ENCODE data around the gene SAMSN1. TPM values are rescaled to one million over a fixed set of nuclear protein-coding genes. Genes with fewer than 3 reads are reported as not detected.
A peak's percentile ranks its signal among the peaks of the same experiment; 100 is the strongest.

SAMSN1 gene
- total and polyA plus RNA-seq, 5 donors from 2014 or later, result 44.8 to 112 (median 51.5) TPM

DNA sequence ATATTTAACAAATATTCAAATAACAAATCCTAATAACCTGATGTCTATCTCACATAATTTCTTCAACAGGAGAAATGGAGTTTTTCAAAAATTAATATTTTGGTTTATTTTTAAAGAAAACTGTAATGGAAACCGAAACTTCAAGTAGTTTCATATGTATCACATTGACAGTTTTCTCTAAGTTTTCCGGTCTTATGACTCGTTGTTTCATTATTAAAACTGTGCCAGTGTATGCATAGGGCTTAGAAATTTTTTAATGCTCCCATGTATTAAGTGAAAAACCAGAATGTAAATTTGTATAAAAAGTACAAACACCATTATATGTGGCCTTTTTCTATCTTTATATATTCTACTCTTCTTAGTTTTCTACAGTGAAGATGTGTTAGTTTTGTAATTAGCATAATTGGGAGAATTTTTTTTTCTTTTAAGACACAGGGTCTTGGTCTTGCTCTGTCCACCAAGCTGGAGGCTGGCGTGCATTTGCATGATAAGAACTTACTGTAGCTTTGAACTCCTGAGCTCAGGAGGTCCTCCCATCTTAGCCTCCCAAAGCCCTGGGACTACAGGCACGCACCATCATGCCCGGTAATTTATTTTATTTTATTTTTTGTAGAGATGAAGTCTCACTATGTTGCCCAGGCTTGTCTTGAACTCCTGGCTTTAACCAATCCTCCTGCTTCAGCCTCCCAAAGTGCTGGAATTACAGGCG lies 43.9 kb upstream of the SAMSN1 start:
- peaks cover 34% of the 10 kb centered on the region for H3K4me1 ChIP-seq (ENCODE audit: control insufficient read depth, insufficient read depth, low read length, poor library complexity, severe bottlenecking)
- H3K4me3 Mint-ChIP-seq, result peak overlapping the region; percentile 16 to 91 (median 76)
- no peaks in the 10 kb centered on the region for H3K27me3 ChIP-seq (ENCODE audit: control insufficient read depth, insufficient read depth, low read length)
- peak overlapping the region; percentile 78 for H3K4me3 ChIP-seq (ENCODE audit: low read depth, low read length)
- peak overlapping the region; percentile 67 for H3K27ac ChIP-seq (ENCODE audit: insufficient read depth, low read length, poor library complexity, severe bottlenecking)
- peaks cover 21 to 49% (median 36%) of the 10 kb centered on the region in 4 donors for H3K4me1 Mint-ChIP-seq
- H3K27ac Mint-ChIP-seq, result peak overlapping the region; percentile 75 to 96 (median 89)
- no peaks in the 10 kb centered on the region for H3K36me3 ChIP-seq (ENCODE audit: control insufficient read depth, insufficient read depth, low read length)
- H3K9me3 ChIP-seq (ENCODE audit: control insufficient read depth in 2 of 2, low read length in 2 of 2), result no peaks in the 10 kb centered on the region
- ATAC-seq (ENCODE audit: low read depth in 2 of 2), result peak; percentile 52 to 82
- H3K36me3 Mint-ChIP-seq, result no peaks in the 10 kb centered on the region
- H3K9me3 Mint-ChIP-seq, result peaks cover 0 to 8% (median 5%) of the 10 kb centered on the region in 7 donors
- DNase-seq, result peak in 2 of 3 donors; percentile 50 to 78
- no peaks in the 10 kb centered on the region for H3K27me3 Mint-ChIP-seq

- Histone ChIP-seq H3K9me3 (ENCODE audit: control insufficient read depth in 2 of 2, low read length in 2 of 2) (no peaks in the 10 kb centered on the region), H3K27ac (ENCODE audit: insufficient read depth, low read length, poor library complexity, severe bottlenecking) (no peak overlapping the region), H3K27me3 (ENCODE audit: control insufficient read depth, insufficient read depth, low read length) (no peaks in the 10 kb centered on the region), H3K36me3 (ENCODE audit: control insufficient read depth, insufficient read depth, low read length) (no peaks in the 10 kb centered on the region), H3K4me3 (ENCODE audit: low read depth, low read length) (no peak overlapping the region), H3K4me1 (ENCODE audit: control insufficient read depth, insufficient read depth, low read length, poor library complexity, severe bottlenecking) (peaks cover 30% of the 10 kb centered on the region)
- DNase-seq (no peak), ATAC-seq (ENCODE audit: low read depth in 2 of 2) (no peak)
- Mint-ChIP-seq H3K36me3 (no peaks in the 10 kb centered on the region), H3K27me3 (no peaks in the 10 kb centered on the region), H3K9me3 (peaks cover 0 to 6% (median 1%) of the 10 kb centered on the region in 7 donors), H3K4me3 (no peak overlapping the region), H3K27ac (peak overlapping the region in 1 of 3 donors; percentile 84), H3K4me1 (peaks cover 20 to 57% (median 38%) of the 10 kb centered on the region in 4 donors)
Measured at GRCh38 chr21:14587266-14587665, 41.2 kb upstream of the SAMSN1 start.

GRCh38 chr21:14585122-14585521 lies 39.0 kb upstream of the SAMSN1 start:
- Histone ChIP-seq H3K9me3 (ENCODE audit: control insufficient read depth in 2 of 2, low read length in 2 of 2) (no peaks in the 10 kb centered on the region), H3K36me3 (ENCODE audit: control insufficient read depth, insufficient read depth, low read length) (no peaks in the 10 kb centered on the region), H3K27ac (ENCODE audit: insufficient read depth, low read length, poor library complexity, severe bottlenecking) (no peak overlapping the region), H3K4me3 (ENCODE audit: low read depth, low read length) (no peak overlapping the region), H3K4me1 (ENCODE audit: control insufficient read depth, insufficient read depth, low read length, poor library complexity, severe bottlenecking) (peaks cover 15% of the 10 kb centered on the region), H3K27me3 (ENCODE audit: control insufficient read depth, insufficient read depth, low read length) (no peaks in the 10 kb centered on the region)
- Mint-ChIP-seq H3K36me3 (no peaks in the 10 kb centered on the region), H3K27ac (peak overlapping the region in 2 of 3 donors; percentile 36 to 86), H3K9me3 (peaks cover 0 to 4% (median 1%) of the 10 kb centered on the region in 7 donors), H3K27me3 (no peaks in the 10 kb centered on the region), H3K4me3 (no peak overlapping the region), H3K4me1 (peaks cover 16 to 52% (median 31%) of the 10 kb centered on the region in 4 donors)
- ATAC-seq (ENCODE audit: low read depth in 2 of 2) (no peak), DNase-seq (no peak)

DNA sequence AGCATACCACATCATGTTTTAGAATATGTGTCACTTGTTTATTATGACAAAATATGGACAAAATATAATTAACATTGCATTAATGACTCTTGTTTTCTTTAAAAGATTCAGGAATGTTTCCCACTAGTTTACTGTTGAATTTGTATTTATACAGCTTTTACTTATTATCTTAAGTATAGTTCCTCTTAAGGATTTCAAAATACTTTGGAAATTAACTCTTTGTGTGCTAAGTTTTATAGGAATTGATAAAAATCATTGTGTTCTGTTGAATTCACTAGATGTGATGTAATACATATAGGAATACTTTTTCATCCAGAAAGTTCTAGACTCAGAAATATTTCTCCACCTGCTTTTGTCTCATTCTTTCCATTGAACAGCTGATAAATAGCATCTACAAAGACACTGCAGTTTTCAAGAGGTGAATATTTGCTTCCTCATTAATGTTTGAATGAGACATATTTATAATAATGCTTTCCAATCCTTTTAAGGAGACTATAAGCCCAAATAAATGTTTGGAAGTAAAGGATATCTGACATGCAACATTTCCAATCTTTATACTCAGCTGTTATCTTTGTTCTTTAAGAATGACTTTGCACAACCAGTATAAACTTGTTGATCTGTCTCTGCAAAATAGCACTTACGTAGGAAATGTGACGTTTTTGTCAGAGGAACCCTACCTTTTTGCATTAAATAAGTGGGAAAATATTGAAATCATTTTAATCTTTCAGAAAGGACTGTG lies 38.4 kb upstream of the SAMSN1 start:
- Mint-ChIP-seq H3K27ac (peak overlapping the region in 2 of 3 donors; percentile 36 to 86), H3K36me3 (no peaks in the 10 kb centered on the region), H3K27me3 (no peaks in the 10 kb centered on the region), H3K4me1 (peaks cover 17 to 46% (median 28%) of the 10 kb centered on the region in 4 donors), H3K4me3 (no peak overlapping the region), H3K9me3 (peaks cover 0 to 4% (median 1%) of the 10 kb centered on the region in 7 donors)
- ATAC-seq (ENCODE audit: low read depth in 2 of 2), result no peak
- no peaks in the 10 kb centered on the region for H3K36me3 ChIP-seq (ENCODE audit: control insufficient read depth, insufficient read depth, low read length)
- H3K4me3 ChIP-seq (ENCODE audit: low read depth, low read length), result no peak overlapping the region
- DNase-seq, result peak in 1 of 3 donors; percentile 32
- H3K27me3 ChIP-seq (ENCODE audit: control insufficient read depth, insufficient read depth, low read length), result no peaks in the 10 kb centered on the region
- H3K4me1 ChIP-seq (ENCODE audit: control insufficient read depth, insufficient read depth, low read length, poor library complexity, severe bottlenecking), result peaks cover 13% of the 10 kb centered on the region
- H3K27ac ChIP-seq (ENCODE audit: insufficient read depth, low read length, poor library complexity, severe bottlenecking), result no peak overlapping the region
- H3K9me3 ChIP-seq (ENCODE audit: control insufficient read depth in 2 of 2, low read length in 2 of 2), result no peaks in the 10 kb centered on the region

- Histone ChIP-seq H3K9me3 (ENCODE audit: control insufficient read depth in 2 of 2, low read length in 2 of 2) (no peaks in the 10 kb centered on the region), H3K36me3 (ENCODE audit: control insufficient read depth, insufficient read depth, low read length) (no peaks in the 10 kb centered on the region), H3K4me1 (ENCODE audit: control insufficient read depth, insufficient read depth, low read length, poor library complexity, severe bottlenecking) (peaks cover 8% of the 10 kb centered on the region), H3K27ac (ENCODE audit: insufficient read depth, low read length, poor library complexity, severe bottlenecking) (no peak overlapping the region), H3K4me3 (ENCODE audit: low read depth, low read length) (no peak overlapping the region), H3K27me3 (ENCODE audit: control insufficient read depth, insufficient read depth, low read length) (no peaks in the 10 kb centered on the region)
- Mint-ChIP-seq H3K27me3 (no peaks in the 10 kb centered on the region), H3K9me3 (peaks cover 0 to 4% (median 1%) of the 10 kb centered on the region in 7 donors), H3K27ac (peak overlapping the region in 2 of 3 donors; percentile 11 to 18), H3K4me1 (peaks cover 17 to 43% (median 27%) of the 10 kb centered on the region in 4 donors), H3K36me3 (no peaks in the 10 kb centered on the region), H3K4me3 (no peak overlapping the region)
- DNase-seq, result peak in 1 of 3 donors; percentile 32
- no peak for ATAC-seq (ENCODE audit: low read depth in 2 of 2)
Measured at GRCh38 chr21:14583629-14584255, 37.6 kb upstream of the SAMSN1 start.

DNA sequence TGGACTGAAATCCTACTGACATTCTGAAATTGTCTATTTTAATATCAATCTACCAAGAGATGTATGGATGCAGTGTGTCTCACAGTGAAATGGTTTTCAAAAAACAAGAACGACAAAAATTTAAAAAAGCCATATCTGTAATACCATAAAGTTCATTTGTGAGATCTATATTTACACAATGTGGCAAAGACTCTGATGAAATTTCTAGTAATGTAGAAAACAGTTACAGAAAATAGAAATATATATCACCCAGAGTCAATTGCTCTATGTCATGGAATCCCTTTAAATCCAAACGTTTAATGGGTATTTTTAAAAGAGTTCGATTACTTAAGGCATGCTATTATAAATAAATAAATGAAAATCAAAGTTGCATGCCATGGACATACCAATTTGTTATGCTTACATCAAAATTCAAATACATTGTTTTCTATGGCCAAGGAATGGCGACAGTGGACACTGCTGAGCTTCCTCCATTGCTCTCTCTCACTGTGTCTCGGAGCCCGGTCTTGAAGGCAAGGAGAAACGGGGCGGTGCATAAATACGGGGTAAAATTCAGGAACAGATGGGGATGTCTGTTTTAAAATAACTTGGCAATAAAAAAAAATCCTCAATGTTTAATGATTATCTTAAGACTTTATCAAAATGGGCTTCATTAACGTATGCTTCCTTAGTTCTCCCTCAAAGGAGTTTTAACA lies 37.0 kb upstream of the SAMSN1 start:
- H3K9me3 ChIP-seq (ENCODE audit: control insufficient read depth in 2 of 2, low read length in 2 of 2), result no peaks in the 10 kb centered on the region
- ATAC-seq (ENCODE audit: low read depth in 2 of 2), result no peak
- no peak overlapping the region for H3K27ac Mint-ChIP-seq

GRCh38 chr21:14581902-14582457 lies 35.9 kb upstream of the SAMSN1 start:
- peak overlapping the region; percentile 35 for H3K4me3 ChIP-seq (ENCODE audit: low read depth, low read length)
- no peaks in the 10 kb centered on the region for H3K9me3 Mint-ChIP-seq
- H3K27me3 ChIP-seq (ENCODE audit: control insufficient read depth, insufficient read depth, low read length), result no peaks in the 10 kb centered on the region
- no peaks in the 10 kb centered on the region for H3K27me3 Mint-ChIP-seq
- H3K4me1 ChIP-seq (ENCODE audit: control insufficient read depth, insufficient read depth, low read length, poor library complexity, severe bottlenecking), result peaks cover 8% of the 10 kb centered on the region
- no peaks in the 10 kb centered on the region for H3K9me3 ChIP-seq (ENCODE audit: control insufficient read depth in 2 of 2, low read length in 2 of 2)
- DNase-seq (peak in 2 of 3 donors; percentile 15 to 71), ATAC-seq (ENCODE audit: low read depth in 2 of 2) (peak; percentile 78 to 80)
- no peak overlapping the region for H3K27ac ChIP-seq (ENCODE audit: insufficient read depth, low read length, poor library complexity, severe bottlenecking)
- no peaks in the 10 kb centered on the region for H3K36me3 ChIP-seq (ENCODE audit: control insufficient read depth, insufficient read depth, low read length)
- H3K4me1 Mint-ChIP-seq, result peaks cover 14 to 34% (median 25%) of the 10 kb centered on the region in 4 donors
- peak overlapping the region in 2 of 4 donors; percentile 55 to 77 for H3K4me3 Mint-ChIP-seq
- peak overlapping the region; percentile 18 to 61 (median 50) for H3K27ac Mint-ChIP-seq
- H3K36me3 Mint-ChIP-seq, result no peaks in the 10 kb centered on the region

More for the DNA sequence above, 37.0 kb upstream of the SAMSN1 start:
- Mint-ChIP-seq H3K27me3 (no peaks in the 10 kb centered on the region), H3K4me1 (peaks cover 17 to 39% (median 27%) of the 10 kb centered on the region in 4 donors), H3K9me3 (peaks cover 0 to 3% (median 0%) of the 10 kb centered on the region in 7 donors), H3K4me3 (no peak overlapping the region), H3K36me3 (no peaks in the 10 kb centered on the region)
- H3K27me3 ChIP-seq (ENCODE audit: control insufficient read depth, insufficient read depth, low read length), result no peaks in the 10 kb centered on the region
- peaks cover 8% of the 10 kb centered on the region for H3K4me1 ChIP-seq (ENCODE audit: control insufficient read depth, insufficient read depth, low read length, poor library complexity, severe bottlenecking)
- DNase-seq, result no peak
- H3K36me3 ChIP-seq (ENCODE audit: control insufficient read depth, insufficient read depth, low read length), result no peaks in the 10 kb centered on the region
- H3K4me3 ChIP-seq (ENCODE audit: low read depth, low read length), result no peak overlapping the region
- no peak overlapping the region for H3K27ac ChIP-seq (ENCODE audit: insufficient read depth, low read length, poor library complexity, severe bottlenecking)

Data from CD4-positive, CD25-positive, alpha-beta regulatory T cell (primary cell).